ENCODE results near the gene C1orf74.

C1orf74 gene

GRCh38 chr1:209736490-209737117, 47.8 kb downstream of the C1orf74 start:
- no peak overlapping the region for H3K27ac ChIP-seq (ENCODE audit: low read depth, low read length)
- H3K27me3 ChIP-seq (ENCODE audit: control insufficient read depth, low read length), result peaks cover under 1% of the 10 kb centered on the region
- H3K36me3 ChIP-seq (ENCODE audit: control insufficient read depth, low read length), result no peaks in the 10 kb centered on the region
- no peaks in the 10 kb centered on the region for H3K9me3 ChIP-seq (ENCODE audit: control insufficient read depth, insufficient read depth, low read length)
- no peaks in the 10 kb centered on the region for H3K79me2 ChIP-seq (ENCODE audit: control insufficient read depth, low read length)
- no peak overlapping the region for H3K4me2 ChIP-seq (ENCODE audit: low read length)
- TF ChIP-seq EZH2phosphoT487 (IDR thresholded peaks at IDR 0.05; ENCODE audit: borderline replicate concordance, low read length) (no peak), CTCF (IDR thresholded peaks at IDR 0.05; ENCODE audit: low read depth, low read length, poor library complexity, severe bottlenecking) (no peak)
- H3K4me3 ChIP-seq (ENCODE audit: low read length), result no peak overlapping the region
- no peaks in the 10 kb centered on the region for H3K4me1 ChIP-seq (ENCODE audit: control insufficient read depth, low read length)
- H3K9me2 ChIP-seq (replicated peaks; ENCODE audit: control insufficient read depth, low read length), result no peaks in the 10 kb centered on the region
- no peaks in the 10 kb centered on the region for H3F3A ChIP-seq (ENCODE audit: control insufficient read depth, insufficient read depth)
- H4K20me1 ChIP-seq (ENCODE audit: control insufficient read depth, insufficient read depth, low read depth, low read length), result no peaks in the 10 kb centered on the region

- Histone ChIP-seq H3K27ac (ENCODE audit: low read depth, low read length) (no peak overlapping the region), H4K20me1 (ENCODE audit: control insufficient read depth, insufficient read depth, low read depth, low read length) (no peaks in the 10 kb centered on the region), H3K27me3 (ENCODE audit: control insufficient read depth, low read length) (no peaks in the 10 kb centered on the region; the same call in none of the 2 replicates)
Measured at GRCh38 chr1:209733409-209734192, 50.8 kb downstream of the C1orf74 start.

GRCh38 chr1:209732725-209733124, 51.6 kb downstream of the C1orf74 start:
- H3K9me3 ChIP-seq (ENCODE audit: control insufficient read depth, insufficient read depth, low read length), result no peaks in the 10 kb centered on the region
- no peak overlapping the region for H3K4me2 ChIP-seq (ENCODE audit: low read length)
- no peaks in the 10 kb centered on the region for H3K36me3 ChIP-seq (ENCODE audit: control insufficient read depth, low read length)
- no peaks in the 10 kb centered on the region for H4K20me1 ChIP-seq (ENCODE audit: control insufficient read depth, insufficient read depth, low read depth, low read length)
- H3K27me3 ChIP-seq (ENCODE audit: control insufficient read depth, low read length), result no peaks in the 10 kb centered on the region; the same call in none of the 2 replicates
- H3K79me2 ChIP-seq (ENCODE audit: control insufficient read depth, low read length), result no peaks in the 10 kb centered on the region
- H3K4me3 ChIP-seq (ENCODE audit: low read length), result no peak overlapping the region
- H3K4me1 ChIP-seq (ENCODE audit: control insufficient read depth, low read length), result no peaks in the 10 kb centered on the region
- no peaks in the 10 kb centered on the region for H3F3A ChIP-seq (ENCODE audit: control insufficient read depth, insufficient read depth)
- H3K27ac ChIP-seq (ENCODE audit: low read depth, low read length), result no peak overlapping the region
- TF ChIP-seq EZH2phosphoT487 (IDR thresholded peaks at IDR 0.05; ENCODE audit: borderline replicate concordance, low read length), result no peak
- TF ChIP-seq CTCF (IDR thresholded peaks at IDR 0.05; ENCODE audit: low read depth, low read length, poor library complexity, severe bottlenecking), result no peak
- no peaks in the 10 kb centered on the region for H3K9me2 ChIP-seq (replicated peaks; ENCODE audit: control insufficient read depth, low read length)

More at GRCh38 chr1:209733409-209734192, 50.8 kb downstream of the C1orf74 start:
- Histone ChIP-seq H3K9me2 (replicated peaks; ENCODE audit: control insufficient read depth, low read length) (no peaks in the 10 kb centered on the region), H3K4me1 (ENCODE audit: control insufficient read depth, low read length) (no peaks in the 10 kb centered on the region), H3K4me2 (ENCODE audit: low read length) (no peak overlapping the region), H3K36me3 (ENCODE audit: control insufficient read depth, low read length) (no peaks in the 10 kb centered on the region), H3K79me2 (ENCODE audit: control insufficient read depth, low read length) (no peaks in the 10 kb centered on the region), H3K9me3 (ENCODE audit: control insufficient read depth, insufficient read depth, low read length) (no peaks in the 10 kb centered on the region), H3K4me3 (ENCODE audit: low read length) (no peak overlapping the region), H3F3A (ENCODE audit: control insufficient read depth, insufficient read depth) (no peaks in the 10 kb centered on the region)
- TF ChIP-seq EZH2phosphoT487 (IDR thresholded peaks at IDR 0.05; ENCODE audit: borderline replicate concordance, low read length) (no peak), CTCF (IDR thresholded peaks at IDR 0.05; ENCODE audit: low read depth, low read length, poor library complexity, severe bottlenecking) (no peak)
